ENCODE data around the gene CRYL1.

The CRYL1 gene

GRCh38 chr13:20395061-20395916, 130.4 kb downstream of the CRYL1 start:
- DNase-seq: no peak

GRCh38 chr13:20394506-20394905, 131.2 kb downstream of the CRYL1 start:
- DNase-seq: no peak

GRCh38 chr13:20394169-20394501, 131.5 kb downstream of the CRYL1 start:
- no peak for DNase-seq

GRCh38 chr13:20393273-20394168, 132.1 kb downstream of the CRYL1 start:
- DNase-seq: no peak

- DNase-seq: no peak
Measured at GRCh38 chr13:20392530-20392929, 133.1 kb downstream of the CRYL1 start.

GRCh38 chr13:20391597-20392452, 133.8 kb downstream of the CRYL1 start:
- no peak for DNase-seq

- DNase-seq: no peak
Measured at GRCh38 chr13:20390526-20391175, 135.0 kb downstream of the CRYL1 start.

- no peak for DNase-seq
Measured at GRCh38 chr13:20389696-20390525, 135.7 kb downstream of the CRYL1 start.

- DNase-seq: no peak
Measured at GRCh38 chr13:20388184-20388583, 137.5 kb downstream of the CRYL1 start.

GRCh38 chr13:20387441-20387971, 138.2 kb downstream of the CRYL1 start:
- DNase-seq: peak; percentile 50

GRCh38 chr13:20387006-20387405, 138.7 kb downstream of the CRYL1 start:
- DNase-seq: no peak

- DNase-seq: no peak
Measured at GRCh38 chr13:20383058-20383457, 142.6 kb downstream of the CRYL1 start.

- DNase-seq: no peak
Measured at GRCh38 chr13:20381401-20381800, 144.3 kb downstream of the CRYL1 start.

- no peak for DNase-seq
Measured at GRCh38 chr13:20378721-20379120, 146.9 kb downstream of the CRYL1 start.

- DNase-seq: no peak
Measured at GRCh38 chr13:20377720-20378119, 147.9 kb downstream of the CRYL1 start.

GRCh38 chr13:20375871-20376270, 149.8 kb downstream of the CRYL1 start:
- DNase-seq: no peak

- DNase-seq: no peak
Measured at GRCh38 chr13:20373861-20374260, 151.8 kb downstream of the CRYL1 start.

- no peak for DNase-seq
Measured at GRCh38 chr13:20371825-20372224, 153.8 kb downstream of the CRYL1 start.

- no peak for DNase-seq
Measured at GRCh38 chr13:20370815-20371421, 154.7 kb downstream of the CRYL1 start.

- no peak for DNase-seq
Measured at GRCh38 chr13:20369886-20370361, 155.7 kb downstream of the CRYL1 start.
